ENCODE results near the gene NRARP. TPM values are rescaled to one million over a fixed set of nuclear protein-coding genes. Genes with fewer than 3 reads are reported as not detected.

NRARP gene
- total and polyA plus RNA-seq, 2 of the 13 experiments (the other 11 are each of a cell fraction or from before 2014, with no cell fraction given): 0.22 to 0.46 TPM

- Histone ChIP-seq H3K4me1 (ENCODE audit: insufficient read depth, low read length) (peaks cover 7% of the 10 kb centered on the region; the same call in 1 of the 2 replicates), H3K4me3 (replicated peaks in 1 of 3; ENCODE audit: insufficient read depth in 1 of 3, low read depth in 2 of 3, low read length in 3 of 3) (no peak overlapping the region), H3K27me3 (ENCODE audit: control insufficient read depth in 1 of 2, insufficient read depth in 2 of 2, low read length in 2 of 2) (no peaks in the 10 kb centered on the region; a peak in 1 of 5 replicates), H4K20me1 (ENCODE audit: insufficient read depth, low read length) (no peaks in the 10 kb centered on the region), H3K36me3 (replicated peaks in 1 of 2; ENCODE audit: control insufficient read depth in 1 of 2, insufficient read depth in 2 of 2, low read length in 2 of 2) (peaks cover 0 to 7% of the 10 kb centered on the region in 2 experiments; a peak in 2 of 5 replicates), H3K79me2 (ENCODE audit: insufficient read depth, low read length) (peaks cover 6% of the 10 kb centered on the region), H3K9ac (ENCODE audit: insufficient read depth, low read depth, low read length) (no peak overlapping the region), H3K9me3 (ENCODE audit: low read length) (no peaks in the 10 kb centered on the region), H3K4me2 (ENCODE audit: low read depth, low read length) (no peak overlapping the region), H2AFZ (ENCODE audit: low read length) (no peak overlapping the region), H3K27ac (ENCODE audit: extremely low read length, insufficient read depth, low read length) (no peak overlapping the region)
- ChIA-PET POLR2A (no interaction called here), CTCF (ENCODE audit: low intra/inter-chr PET ratio, low total read pairs) (no interaction called here)
- 95% methylated on average over 22 of the region's 39 CpGs for WGBS (ENCODE audit: low lambda C conversion rate)
- intact Hi-C loops (cut with micrococcal nuclease; ENCODE audit: unreplicated experiment) (no loop called here), in situ Hi-C loops (cut with HindIII; ENCODE audit: extremely low pct_ligation_motif_present, low pct_unique_long_range_greater_than_20kb) (loop anchor here (10.0 kb wide), 1 partner anchor 243 kb away; no protein-coding TSS in a partner anchor)
- ATAC-seq: no peak
- BruUV-seq (replicated peaks): no TSS peak
- no peak for TF ChIP-seq ZNF124 (CRISPR knock-in tag; IDR thresholded peaks at IDR 0.05)
- TF ChIP-seq RBFOX2 (IDR thresholded peaks at IDR 0.05; ENCODE audit: low read depth, low read length): 0 out of 2 replicates have a peak, but pooled peaks have one; percentile 24
- no peak for FAIRE-seq
- no peak for DNase-seq (ENCODE audit: low spot score)
These were observed 20.5 kb downstream of the NRARP start for GRCh38 chr9:137281345-137282116.

- H3K4me3 ChIP-seq (replicated peaks in 1 of 3; ENCODE audit: insufficient read depth in 1 of 3, low read depth in 2 of 3, low read length in 3 of 3): no peak overlapping the region
- intact Hi-C loops (cut with micrococcal nuclease; ENCODE audit: unreplicated experiment) (no loop called here), in situ Hi-C loops (cut with HindIII; ENCODE audit: extremely low pct_ligation_motif_present, low pct_unique_long_range_greater_than_20kb) (loop anchor here (10.0 kb wide), 1 partner anchor 244 kb away; no protein-coding TSS in a partner anchor)
- no peak overlapping the region for H3K4me2 ChIP-seq (ENCODE audit: low read depth, low read length)
- ChIA-PET CTCF (ENCODE audit: low intra/inter-chr PET ratio, low total read pairs) (no interaction called here), POLR2A (no interaction called here)
- H3K9me3 ChIP-seq (ENCODE audit: low read length): no peaks in the 10 kb centered on the region
- no peak overlapping the region for H2AFZ ChIP-seq (ENCODE audit: low read length)
- H3K36me3 ChIP-seq (replicated peaks in 1 of 2; ENCODE audit: control insufficient read depth in 1 of 2, insufficient read depth in 2 of 2, low read length in 2 of 2): peaks cover 0 to 7% of the 10 kb centered on the region in 2 experiments; a peak in 2 of 5 replicates
- TF ChIP-seq ZFP1 (CRISPR knock-in tag; IDR thresholded peaks at IDR 0.05): no peak
- 0 out of 2 replicates have a peak, but pooled peaks have one; percentile 21 for TF ChIP-seq RBFOX2 (IDR thresholded peaks at IDR 0.05; ENCODE audit: low read depth, low read length)
- TF ChIP-seq REL (CRISPR knock-in tag; conservative IDR thresholded peaks at IDR 0.05): no peak
- peak; percentile 38; the same call in 1 of the 2 replicates for TF ChIP-seq ZC3H13 (CRISPR knock-in tag; IDR thresholded peaks at IDR 0.05)
- no peak for TF ChIP-seq FLYWCH1 (CRISPR knock-in tag; IDR thresholded peaks at IDR 0.05)
- no peak for TF ChIP-seq TARDBP (CRISPR knock-in tag; IDR thresholded peaks at IDR 0.05)
- FAIRE-seq (no peak), ATAC-seq (no peak), DNase-seq (ENCODE audit: low spot score) (no peak)
- H3K4me1 ChIP-seq (ENCODE audit: insufficient read depth, low read length): peaks cover 14% of the 10 kb centered on the region
- WGBS (ENCODE audit: low lambda C conversion rate): 99% methylated on average over 66 of the region's 85 CpGs
- peaks cover 6% of the 10 kb centered on the region for H3K79me2 ChIP-seq (ENCODE audit: insufficient read depth, low read length)
- no peak overlapping the region for H3K27ac ChIP-seq (ENCODE audit: extremely low read length, insufficient read depth, low read length)
- no peak overlapping the region for H3K9ac ChIP-seq (ENCODE audit: insufficient read depth, low read depth, low read length)
- no TSS peak for BruUV-seq (replicated peaks)
- H3K27me3 ChIP-seq (ENCODE audit: control insufficient read depth in 1 of 2, insufficient read depth in 2 of 2, low read length in 2 of 2): no peaks in the 10 kb centered on the region; a peak in 1 of 5 replicates
- no peaks in the 10 kb centered on the region for H4K20me1 ChIP-seq (ENCODE audit: insufficient read depth, low read length)
These were observed 21.4 kb downstream of the NRARP start for GRCh38 chr9:137280474-137281344.
